HCT116 (cell line): ENCODE data around the gene CAPZB.

ENCODE experiments used
- CBX3 ChIP-seq: IDR thresholded peaks from 2 replicates; pipeline ENCODE4 v1.6.1; 2012; ENCODE audit warnings: low read depth
- EZH2 ChIP-seq: fragments of 200-600 bp; sonication (generic); IDR thresholded peaks from 2 replicates; pipeline ENCODE4 v1.6.1; 2017; ENCODE audit warnings: antibody characterized with exemption, mixed run types
- EZH2phosphoT487 ChIP-seq: fragments of 200-600 bp; IDR thresholded peaks from 2 replicates; pipeline ENCODE4 v1.6.1; 2018; ENCODE audit warnings: antibody characterized with exemption, borderline replicate concordance
- JUND ChIP-seq: IDR thresholded peaks from 2 replicates; pipeline ENCODE4 v1.6.1; 2012
- POLR2A ChIP-seq: IDR thresholded peaks from 2 replicates; pipeline ENCODE4 v1.7.0; 2011; ENCODE audit warnings: borderline replicate concordance; ENCODE audit not compliant: insufficient read depth, insufficient read length; ENCODE audit errors: extremely low read depth
- POLR2AphosphoS5 ChIP-seq: IDR thresholded peaks from 2 replicates; pipeline ENCODE4 v1.6.1; 2011; ENCODE audit warnings: mild to moderate bottlenecking, low read depth, low read length, moderate library complexity
- RAD21 ChIP-seq: IDR thresholded peaks from 2 replicates; pipeline ENCODE4 v1.6.1; 2012; ENCODE audit warnings: low read depth, mild to moderate bottlenecking
- SP1 ChIP-seq: IDR thresholded peaks from 2 replicates; pipeline ENCODE4 v1.6.1; 2012; ENCODE audit warnings: low read depth
- SRF ChIP-seq: IDR thresholded peaks from 2 replicates; pipeline ENCODE4 v1.6.1; 2012; ENCODE audit warnings: low read depth
- TF ChIP-seq, protein P1 (sequence below), 3 experiments: fragments of 200-600 bp in 1 of 3; sonication (generic) in 1 of 3; IDR thresholded peaks in 2 of 3; conservative IDR thresholded peaks in 1 of 3; 2 replicates each; pipeline ENCODE4 v1.5.1; 2012 to 2017; ENCODE audit warnings: low read depth in 2 of 3, low read length in 2 of 3, antibody characterized with exemption in 1 of 3, borderline replicate concordance in 1 of 3, control low read depth in 1 of 3, mild to moderate bottlenecking in 1 of 3, mixed read lengths in 1 of 3, mixed run types in 1 of 3, moderate library complexity in 1 of 3; ENCODE audit not compliant: insufficient read depth in 1 of 3
- TF ChIP-seq, protein P2 (sequence below): IDR thresholded peaks from 2 replicates; pipeline ENCODE4 v1.6.1; 2012; ENCODE audit warnings: low read depth
- TF ChIP-seq, protein P3 (sequence below): IDR thresholded peaks from 2 replicates; pipeline ENCODE4 v1.6.1; 2012
- TF ChIP-seq, protein P4 (sequence below): IDR thresholded peaks from 2 replicates; pipeline ENCODE4 v1.6.1; 2012

DNA sequence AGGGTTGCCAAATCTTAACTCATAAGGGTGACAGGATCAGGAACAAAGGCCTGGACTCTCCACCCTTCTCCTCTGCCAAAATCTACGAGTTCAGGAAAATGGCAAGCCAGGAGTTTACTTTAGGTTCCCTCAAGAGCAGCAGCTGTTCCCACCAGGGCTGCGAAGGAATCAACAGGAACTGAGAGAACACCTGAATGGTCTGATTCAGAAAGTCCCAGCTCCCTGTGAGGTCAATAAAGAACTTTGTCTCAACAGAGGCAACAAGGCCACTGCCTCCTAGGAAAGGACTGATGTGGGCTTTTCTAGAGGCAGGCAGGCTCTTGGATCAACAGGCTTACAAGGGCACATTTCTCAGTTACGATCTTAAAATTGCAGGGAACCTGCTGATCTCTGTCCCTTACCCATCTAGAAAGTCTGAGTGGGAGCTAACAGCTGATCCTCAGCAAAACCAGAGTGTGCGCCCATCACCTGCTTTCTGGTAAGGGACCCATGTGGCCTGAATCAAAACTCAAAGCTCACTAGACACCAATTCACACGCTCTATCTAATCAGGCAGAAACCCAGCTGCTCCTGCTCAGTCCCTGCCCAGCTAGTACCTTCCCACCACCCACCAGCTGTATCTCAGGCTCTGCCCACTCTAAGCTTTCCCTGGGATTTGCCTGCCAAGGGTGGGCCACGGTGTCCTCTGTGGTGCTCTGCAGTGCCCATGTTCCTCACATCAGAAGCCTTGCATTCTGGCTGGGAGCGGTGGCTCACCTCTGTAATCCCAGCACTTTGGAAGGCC, 83.1 kb downstream of the CAPZB start:
- TF ChIP-seq, protein P1, sequence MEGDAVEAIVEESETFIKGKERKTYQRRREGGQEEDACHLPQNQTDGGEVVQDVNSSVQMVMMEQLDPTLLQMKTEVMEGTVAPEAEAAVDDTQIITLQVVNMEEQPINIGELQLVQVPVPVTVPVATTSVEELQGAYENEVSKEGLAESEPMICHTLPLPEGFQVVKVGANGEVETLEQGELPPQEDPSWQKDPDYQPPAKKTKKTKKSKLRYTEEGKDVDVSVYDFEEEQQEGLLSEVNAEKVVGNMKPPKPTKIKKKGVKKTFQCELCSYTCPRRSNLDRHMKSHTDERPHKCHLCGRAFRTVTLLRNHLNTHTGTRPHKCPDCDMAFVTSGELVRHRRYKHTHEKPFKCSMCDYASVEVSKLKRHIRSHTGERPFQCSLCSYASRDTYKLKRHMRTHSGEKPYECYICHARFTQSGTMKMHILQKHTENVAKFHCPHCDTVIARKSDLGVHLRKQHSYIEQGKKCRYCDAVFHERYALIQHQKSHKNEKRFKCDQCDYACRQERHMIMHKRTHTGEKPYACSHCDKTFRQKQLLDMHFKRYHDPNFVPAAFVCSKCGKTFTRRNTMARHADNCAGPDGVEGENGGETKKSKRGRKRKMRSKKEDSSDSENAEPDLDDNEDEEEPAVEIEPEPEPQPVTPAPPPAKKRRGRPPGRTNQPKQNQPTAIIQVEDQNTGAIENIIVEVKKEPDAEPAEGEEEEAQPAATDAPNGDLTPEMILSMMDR (IDR thresholded peaks at IDR 0.05 in 2 of 3, conservative IDR thresholded peaks at IDR 0.05 in 1 of 3; ENCODE audit: borderline replicate concordance in 1 of 3, insufficient read depth in 1 of 3, low read depth in 2 of 3, low read length in 2 of 3): no peak
- TF ChIP-seq, protein P2, sequence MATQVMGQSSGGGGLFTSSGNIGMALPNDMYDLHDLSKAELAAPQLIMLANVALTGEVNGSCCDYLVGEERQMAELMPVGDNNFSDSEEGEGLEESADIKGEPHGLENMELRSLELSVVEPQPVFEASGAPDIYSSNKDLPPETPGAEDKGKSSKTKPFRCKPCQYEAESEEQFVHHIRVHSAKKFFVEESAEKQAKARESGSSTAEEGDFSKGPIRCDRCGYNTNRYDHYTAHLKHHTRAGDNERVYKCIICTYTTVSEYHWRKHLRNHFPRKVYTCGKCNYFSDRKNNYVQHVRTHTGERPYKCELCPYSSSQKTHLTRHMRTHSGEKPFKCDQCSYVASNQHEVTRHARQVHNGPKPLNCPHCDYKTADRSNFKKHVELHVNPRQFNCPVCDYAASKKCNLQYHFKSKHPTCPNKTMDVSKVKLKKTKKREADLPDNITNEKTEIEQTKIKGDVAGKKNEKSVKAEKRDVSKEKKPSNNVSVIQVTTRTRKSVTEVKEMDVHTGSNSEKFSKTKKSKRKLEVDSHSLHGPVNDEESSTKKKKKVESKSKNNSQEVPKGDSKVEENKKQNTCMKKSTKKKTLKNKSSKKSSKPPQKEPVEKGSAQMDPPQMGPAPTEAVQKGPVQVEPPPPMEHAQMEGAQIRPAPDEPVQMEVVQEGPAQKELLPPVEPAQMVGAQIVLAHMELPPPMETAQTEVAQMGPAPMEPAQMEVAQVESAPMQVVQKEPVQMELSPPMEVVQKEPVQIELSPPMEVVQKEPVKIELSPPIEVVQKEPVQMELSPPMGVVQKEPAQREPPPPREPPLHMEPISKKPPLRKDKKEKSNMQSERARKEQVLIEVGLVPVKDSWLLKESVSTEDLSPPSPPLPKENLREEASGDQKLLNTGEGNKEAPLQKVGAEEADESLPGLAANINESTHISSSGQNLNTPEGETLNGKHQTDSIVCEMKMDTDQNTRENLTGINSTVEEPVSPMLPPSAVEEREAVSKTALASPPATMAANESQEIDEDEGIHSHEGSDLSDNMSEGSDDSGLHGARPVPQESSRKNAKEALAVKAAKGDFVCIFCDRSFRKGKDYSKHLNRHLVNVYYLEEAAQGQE: no peak
- TF ChIP-seq JUND (no peak), EZH2 (no peak), POLR2AphosphoS5 (no peak), POLR2A (no peak), EZH2phosphoT487 (no peak), SRF (no peak), RAD21 (no peak), SP1 (no peak), CBX3 (no peak)
- TF ChIP-seq, protein P3, sequence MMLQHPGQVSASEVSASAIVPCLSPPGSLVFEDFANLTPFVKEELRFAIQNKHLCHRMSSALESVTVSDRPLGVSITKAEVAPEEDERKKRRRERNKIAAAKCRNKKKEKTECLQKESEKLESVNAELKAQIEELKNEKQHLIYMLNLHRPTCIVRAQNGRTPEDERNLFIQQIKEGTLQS: no peak
- TF ChIP-seq, protein P4, sequence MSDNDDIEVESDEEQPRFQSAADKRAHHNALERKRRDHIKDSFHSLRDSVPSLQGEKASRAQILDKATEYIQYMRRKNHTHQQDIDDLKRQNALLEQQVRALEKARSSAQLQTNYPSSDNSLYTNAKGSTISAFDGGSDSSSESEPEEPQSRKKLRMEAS: no peak
